ENCODE data around the gene MED7. TPM values are rescaled to one million over a fixed set of nuclear protein-coding genes. Genes with fewer than 3 reads are reported as not detected.

The MED7 gene
- total and polyA plus RNA-seq, 2 of the 4 experiments (the other 2 are of a cell fraction), result 8.6 to 9.0 TPM

DNA sequence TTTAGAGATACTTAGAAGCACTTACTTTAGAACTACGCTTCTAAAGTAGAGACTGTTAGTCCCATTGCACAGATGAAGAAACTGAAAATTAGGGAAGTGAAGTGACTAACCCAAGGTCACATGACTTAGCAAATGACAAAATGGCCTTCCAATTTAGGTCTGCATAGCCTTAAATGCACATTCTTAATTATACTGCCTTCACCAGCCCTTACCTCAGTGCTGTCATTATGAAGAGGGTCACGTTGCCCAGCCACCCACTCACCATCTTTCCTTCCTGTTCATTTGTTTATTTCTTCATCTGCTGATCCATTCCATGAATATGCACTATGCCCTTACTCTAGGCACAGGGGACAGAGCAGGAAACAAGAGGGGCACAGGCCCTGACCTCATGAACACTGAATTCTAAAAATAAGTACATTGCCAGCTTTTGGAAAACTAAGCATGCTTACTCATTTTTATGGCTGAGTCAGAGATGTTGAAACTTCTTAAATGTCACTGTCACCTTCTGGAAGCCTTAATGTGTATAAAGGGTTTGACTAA is 42.5 kb downstream of the MED7 start:
- no TSS peak for BruUV-seq (replicated peaks)
- in situ Hi-C loops (cut with MboI; ENCODE audit: low sequenced_read_pairs) (no loop called here), intact Hi-C loops (cut with micrococcal nuclease) (no loop called here), dilution Hi-C loops (cut with HindIII; ENCODE audit: low sequenced_read_pairs, unreplicated experiment) (no loop called here)
- no peak overlapping the region for H2BK15ac ChIP-seq (ENCODE audit: low read depth, low read length)
- 0 out of 2 replicates have a peak overlapping the region, but pooled peaks have one; percentile 20 for H2BK20ac ChIP-seq (ENCODE audit: low read depth, low read length)
- H2AFZ ChIP-seq (replicated peaks; ENCODE audit: low read length, poor library complexity), result no peak overlapping the region
- H3K36me3 ChIP-seq (ENCODE audit: control insufficient read depth, insufficient read depth, low read length), result no peaks in the 10 kb centered on the region
- no peaks in the 10 kb centered on the region for H3K9me1 ChIP-seq (ENCODE audit: insufficient read depth, low read length)
- H2AK9ac ChIP-seq (replicated peaks; ENCODE audit: low read depth, low read length, poor library complexity), result no peak overlapping the region
- peak; percentile 86 for ATAC-seq (ENCODE audit: low read depth)
- no peaks in the 10 kb centered on the region for H4K20me1 ChIP-seq (ENCODE audit: insufficient read depth, low read length)
- H3K18ac ChIP-seq (ENCODE audit: low read depth, low read length), result 0 out of 2 replicates have a peak overlapping the region, but pooled peaks have one; percentile 6
- H3K9me3 ChIP-seq (ENCODE audit: control insufficient read depth, insufficient read depth, low read length), result no peaks in the 10 kb centered on the region
- 0% methylated on average over 1 of the region's 2 CpGs; no CpG with 5 or more reads in 1 of the 2 experiments for WGBS, 2 experiments (ENCODE audit: extremely low coverage in 2 of 2, insufficient read length in 1 of 2)
- H2BK120ac ChIP-seq (ENCODE audit: low read depth, low read length), result no peak overlapping the region
- no peak overlapping the region for H3K14ac ChIP-seq (replicated peaks; ENCODE audit: low read depth, low read length)
- H3K4me2 ChIP-seq (ENCODE audit: low read depth, low read length), result no peak overlapping the region
- H4K91ac ChIP-seq (ENCODE audit: insufficient read depth, low read depth, low read length), result no peak overlapping the region
- DNase-seq, result peak; percentile 61
- H4K5ac ChIP-seq (ENCODE audit: low read depth, low read length), result no peak overlapping the region
- H3K79me1 ChIP-seq (ENCODE audit: low read depth in 1 of 2, low read length in 2 of 2), result no peaks in the 10 kb centered on the region
- no peaks in the 10 kb centered on the region for H3K27me3 ChIP-seq (ENCODE audit: control insufficient read depth, insufficient read depth, low read length)
- H3K4me3 ChIP-seq (ENCODE audit: insufficient read depth, low read depth, low read length), result no peak overlapping the region
- ChIA-PET POLR2A (ENCODE audit: unreplicated experiment) (no interaction called here), CTCF (no interaction called here)
- peaks cover 4% of the 10 kb centered on the region; the same call in 1 of the 2 replicates for H3K4me1 ChIP-seq (ENCODE audit: control insufficient read depth, insufficient read depth, low read length)
- no peak overlapping the region for H3K4ac ChIP-seq (ENCODE audit: low read depth, low read length)
- TF ChIP-seq RFX5 (IDR thresholded peaks at IDR 0.05; ENCODE audit: low read depth, low read length) (no peak), SMC3 (IDR thresholded peaks at IDR 0.05; ENCODE audit: low read depth, low read length) (no peak), POLR2A (IDR thresholded peaks at IDR 0.05; ENCODE audit: low read depth, low read length) (no peak), CHD1 (IDR thresholded peaks at IDR 0.05; ENCODE audit: low read depth, low read length) (no peak), MXI1 (IDR thresholded peaks at IDR 0.05; ENCODE audit: borderline replicate concordance, low read depth, low read length) (no peak), MAZ (IDR thresholded peaks at IDR 0.05; ENCODE audit: borderline replicate concordance, low read depth, low read length) (no peak), MAFK (IDR thresholded peaks at IDR 0.05; ENCODE audit: low read depth, low read length) (no peak), CEBPB (IDR thresholded peaks at IDR 0.05; ENCODE audit: low read depth, low read length) (peak; percentile 40; the same call in 1 of the 2 replicates), BHLHE40 (IDR thresholded peaks at IDR 0.05; ENCODE audit: low read depth, low read length) (no peak), RCOR1 (IDR thresholded peaks at IDR 0.05; ENCODE audit: insufficient replicate concordance, low read length) (no peak), NFE2L2 (IDR thresholded peaks at IDR 0.05; ENCODE audit: low read depth, low read length) (no peak), FOS (IDR thresholded peaks at IDR 0.05; ENCODE audit: low read depth, low read length) (peak; percentile 44; the same call in 1 of the 2 replicates), RAD21 (IDR thresholded peaks at IDR 0.05; ENCODE audit: low read length) (no peak)
- TF ChIP-seq, protein P1, sequence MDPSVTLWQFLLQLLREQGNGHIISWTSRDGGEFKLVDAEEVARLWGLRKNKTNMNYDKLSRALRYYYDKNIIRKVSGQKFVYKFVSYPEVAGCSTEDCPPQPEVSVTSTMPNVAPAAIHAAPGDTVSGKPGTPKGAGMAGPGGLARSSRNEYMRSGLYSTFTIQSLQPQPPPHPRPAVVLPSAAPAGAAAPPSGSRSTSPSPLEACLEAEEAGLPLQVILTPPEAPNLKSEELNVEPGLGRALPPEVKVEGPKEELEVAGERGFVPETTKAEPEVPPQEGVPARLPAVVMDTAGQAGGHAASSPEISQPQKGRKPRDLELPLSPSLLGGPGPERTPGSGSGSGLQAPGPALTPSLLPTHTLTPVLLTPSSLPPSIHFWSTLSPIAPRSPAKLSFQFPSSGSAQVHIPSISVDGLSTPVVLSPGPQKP (IDR thresholded peaks at IDR 0.05; ENCODE audit: borderline replicate concordance, low read depth, low read length), result no peak
- TF ChIP-seq, protein P2, sequence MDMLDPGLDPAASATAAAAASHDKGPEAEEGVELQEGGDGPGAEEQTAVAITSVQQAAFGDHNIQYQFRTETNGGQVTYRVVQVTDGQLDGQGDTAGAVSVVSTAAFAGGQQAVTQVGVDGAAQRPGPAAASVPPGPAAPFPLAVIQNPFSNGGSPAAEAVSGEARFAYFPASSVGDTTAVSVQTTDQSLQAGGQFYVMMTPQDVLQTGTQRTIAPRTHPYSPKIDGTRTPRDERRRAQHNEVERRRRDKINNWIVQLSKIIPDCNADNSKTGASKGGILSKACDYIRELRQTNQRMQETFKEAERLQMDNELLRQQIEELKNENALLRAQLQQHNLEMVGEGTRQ (IDR thresholded peaks at IDR 0.05; ENCODE audit: low read depth, low read length), result peak; percentile 28; the same call in 1 of the 2 replicates
- TF ChIP-seq, protein P3, sequence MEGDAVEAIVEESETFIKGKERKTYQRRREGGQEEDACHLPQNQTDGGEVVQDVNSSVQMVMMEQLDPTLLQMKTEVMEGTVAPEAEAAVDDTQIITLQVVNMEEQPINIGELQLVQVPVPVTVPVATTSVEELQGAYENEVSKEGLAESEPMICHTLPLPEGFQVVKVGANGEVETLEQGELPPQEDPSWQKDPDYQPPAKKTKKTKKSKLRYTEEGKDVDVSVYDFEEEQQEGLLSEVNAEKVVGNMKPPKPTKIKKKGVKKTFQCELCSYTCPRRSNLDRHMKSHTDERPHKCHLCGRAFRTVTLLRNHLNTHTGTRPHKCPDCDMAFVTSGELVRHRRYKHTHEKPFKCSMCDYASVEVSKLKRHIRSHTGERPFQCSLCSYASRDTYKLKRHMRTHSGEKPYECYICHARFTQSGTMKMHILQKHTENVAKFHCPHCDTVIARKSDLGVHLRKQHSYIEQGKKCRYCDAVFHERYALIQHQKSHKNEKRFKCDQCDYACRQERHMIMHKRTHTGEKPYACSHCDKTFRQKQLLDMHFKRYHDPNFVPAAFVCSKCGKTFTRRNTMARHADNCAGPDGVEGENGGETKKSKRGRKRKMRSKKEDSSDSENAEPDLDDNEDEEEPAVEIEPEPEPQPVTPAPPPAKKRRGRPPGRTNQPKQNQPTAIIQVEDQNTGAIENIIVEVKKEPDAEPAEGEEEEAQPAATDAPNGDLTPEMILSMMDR (conservative IDR thresholded peaks at IDR 0.05; ENCODE audit: low read depth, low read length), result no peak
- peak overlapping the region; percentile 34 for H2BK5ac ChIP-seq (ENCODE audit: low read depth, low read length, poor library complexity, severe bottlenecking)
- peak overlapping the region; percentile 23; the same call in 1 of the 2 replicates for H3K27ac ChIP-seq (ENCODE audit: insufficient read depth, low read length)
- no peak overlapping the region for H3K9ac ChIP-seq (ENCODE audit: low read depth, low read length)
- 0 out of 2 replicates have a peak overlapping the region, but pooled peaks have one; percentile 11 for H2AK5ac ChIP-seq (ENCODE audit: low read depth, low read length)
- no peak overlapping the region for H3K23ac ChIP-seq (ENCODE audit: low read depth, low read length)
- no peak overlapping the region for H3K56ac ChIP-seq (ENCODE audit: extremely low read depth, insufficient read depth, low read length)
- H4K8ac ChIP-seq (ENCODE audit: low read depth in 2 of 2, low read length in 2 of 2), result peak overlapping the region in 1 of 2 experiments; percentile 54; a peak in 1 of 4 replicates

All from IMR-90 (cell line).